H7 (cell line): Measurements from ENCODE around the gene UFSP1. TPM values are rescaled to one million over a fixed set of nuclear protein-coding genes. Genes with fewer than 3 reads are reported as not detected.

Experiments used
- DNase-seq: peaks from one replicate; pipeline ENCODE4 v3.0.0; 2012
- H3K27me3 ChIP-seq: 2 replicates; pipeline ENCODE4 v1.6.0; 2011; ENCODE audit warnings: mild to moderate bottlenecking, low read length; ENCODE audit not compliant: control insufficient read depth, insufficient read depth
- H3K36me3 ChIP-seq: replicated peaks from 2 replicates; pipeline ENCODE4 v1.5.1; 2011; ENCODE audit warnings: low read length; ENCODE audit not compliant: control insufficient read depth, insufficient read depth
- H3K4me3 ChIP-seq: 2 replicates; pipeline ENCODE4 v1.5.1; 2011; ENCODE audit warnings: low read depth, mild to moderate bottlenecking, control low read depth, low read length, moderate library complexity; ENCODE audit not compliant: insufficient read depth
- total RNA-seq: library from RNA; depleted of rRNA; stranded (reverse); fragments of >200 nt; shearing (Covaris generic); gene quantifications from 2 replicates; pipeline ENCODE4 v1.2.3, GENCODE V29; 2014

Gene UFSP1
- total RNA-seq, 1 experiment from 2014 or later, result 12.2 TPM

- H3K36me3 ChIP-seq, result peaks cover 32% of the 10 kb centered on the region
- no peaks in the 10 kb centered on the region for H3K27me3 ChIP-seq
- no peak overlapping the region for H3K4me3 ChIP-seq
- no peak for DNase-seq
Observed at GRCh38 chr7:100878685-100879084, 10.8 kb downstream of the UFSP1 start.

GRCh38 chr7:100878013-100878412, 11.5 kb downstream of the UFSP1 start:
- H3K27me3 ChIP-seq, result no peaks in the 10 kb centered on the region
- DNase-seq, result no peak
- H3K36me3 ChIP-seq, result peaks cover 29% of the 10 kb centered on the region
- H3K4me3 ChIP-seq, result no peak overlapping the region

- no peak for DNase-seq
- Histone ChIP-seq H3K36me3 (peaks cover 36% of the 10 kb centered on the region), H3K4me3 (peak overlapping the region; percentile 99), H3K27me3 (no peaks in the 10 kb centered on the region)
Observed at GRCh38 chr7:100875356-100875751, 14.2 kb downstream of the UFSP1 start.

- Histone ChIP-seq H3K36me3 (peaks cover 36% of the 10 kb centered on the region), H3K4me3 (peak within 1 kb of the TSS; percentile 99), H3K27me3 (no peaks in the 10 kb centered on the region)
- DNase-seq, result peak; percentile 99
Observed at GRCh38 chr7:100874577-100875355, 14.7 kb downstream of the UFSP1 start, which contains the start of gene SRRT. SRRT (plus strand) TSS chr7:100875103; CDS start chr7:100875591, 488 bp downstream.

GRCh38 chr7:100874300-100874576, 15.3 kb downstream of the UFSP1 start:
- DNase-seq, result peak; percentile 75
- peaks cover 36% of the 10 kb centered on the region for H3K36me3 ChIP-seq
- H3K4me3 ChIP-seq, result peak overlapping the region; percentile 99
- H3K27me3 ChIP-seq, result no peaks in the 10 kb centered on the region

- no peaks in the 10 kb centered on the region for H3K27me3 ChIP-seq
- H3K4me3 ChIP-seq, result no peak overlapping the region
- DNase-seq, result no peak
- H3K36me3 ChIP-seq, result peaks cover 35% of the 10 kb centered on the region
Observed at GRCh38 chr7:100873599-100874299, 15.8 kb downstream of the UFSP1 start.

GRCh38 chr7:100867776-100868485, 21.6 kb downstream of the UFSP1 start:
- Histone ChIP-seq H3K36me3 (peaks cover 26% of the 10 kb centered on the region), H3K4me3 (peak overlapping the region; percentile 96), H3K27me3 (no peaks in the 10 kb centered on the region)
- DNase-seq, result peak; percentile 83

- peak; percentile 99 for DNase-seq
- Histone ChIP-seq H3K36me3 (peaks cover 24% of the 10 kb centered on the region), H3K27me3 (no peaks in the 10 kb centered on the region), H3K4me3 (peak within 1 kb of the TSS; percentile 96)
Observed at GRCh38 chr7:100867040-100867775, 22.3 kb downstream of the UFSP1 start, which contains the start of gene TRIP6. TRIP6 (plus strand) TSS chr7:100867387; CDS start chr7:100867498, 111 bp downstream.

- DNase-seq, result no peak
- Histone ChIP-seq H3K36me3 (peaks cover 23% of the 10 kb centered on the region), H3K4me3 (peak overlapping the region; percentile 96), H3K27me3 (no peaks in the 10 kb centered on the region)
Observed at GRCh38 chr7:100866729-100867039, 22.8 kb downstream of the UFSP1 start.

- Histone ChIP-seq H3K4me3 (no peak overlapping the region), H3K36me3 (peaks cover 18% of the 10 kb centered on the region), H3K27me3 (no peaks in the 10 kb centered on the region)
- peak; percentile 74 for DNase-seq
Observed at GRCh38 chr7:100865938-100866728, 23.4 kb downstream of the UFSP1 start.

GRCh38 chr7:100865372-100865911, 24.1 kb downstream of the UFSP1 start:
- no peak overlapping the region for H3K4me3 ChIP-seq
- no peaks in the 10 kb centered on the region for H3K27me3 ChIP-seq
- peaks cover 16% of the 10 kb centered on the region for H3K36me3 ChIP-seq
- DNase-seq, result peak; percentile 83

- DNase-seq, result peak; percentile 21
- Histone ChIP-seq H3K4me3 (no peak overlapping the region), H3K36me3 (peaks cover 14% of the 10 kb centered on the region), H3K27me3 (no peaks in the 10 kb centered on the region)
Observed at GRCh38 chr7:100864263-100864845, 25.2 kb downstream of the UFSP1 start.

- Histone ChIP-seq H3K36me3 (peaks cover 13% of the 10 kb centered on the region), H3K27me3 (no peaks in the 10 kb centered on the region), H3K4me3 (no peak overlapping the region)
- peak; percentile 13 for DNase-seq
Observed at GRCh38 chr7:100863406-100863950, 26.0 kb downstream of the UFSP1 start.
